PC-3 (cell line): ENCODE data around the gene GSTM4. TPM values are rescaled to one million over a fixed set of nuclear protein-coding genes. Genes with fewer than 3 reads are reported as not detected.

Source experiments
- total RNA-seq: library from RNA; depleted of rRNA; stranded (reverse); fragments of >200 nt; gene quantifications from 2 replicates; pipeline ENCODE4 v1.2.3, GENCODE V29; 2014; rRNA removed

Gene GSTM4
- total RNA-seq, 1 experiment from 2014 or later, result 25.9 TPM

Other genes with a start within 250 kb of the GSTM4 start
- gene PSMA5, start 229.7 kb upstream of the GSTM4 start, total RNA-seq, result 84.1 and 86.9 TPM in 2 replicates
- not detected in 2 replicates for gene SYPL2, start 189.6 kb upstream of the GSTM4 start, total RNA-seq
- 9.2 and 9.4 TPM in 2 replicates for gene ATXN7L2, start 172.2 kb upstream of the GSTM4 start, total RNA-seq
- 2.7 and 4.2 TPM in 2 replicates for gene CYB561D1, start 162.0 kb upstream of the GSTM4 start, total RNA-seq
- 2.7 and 2.8 TPM in 2 replicates for gene AMIGO1, start 146.4 kb upstream of the GSTM4 start, total RNA-seq
- gene GPR61, start 116.2 kb upstream of the GSTM4 start, total RNA-seq, result 0.07 and 1.3 TPM in 2 replicates
- 6.7 and 6.8 TPM in 2 replicates for gene GNAI3, start 107.5 kb upstream of the GSTM4 start, total RNA-seq
- gene GNAT2, start 36.5 kb upstream of the GSTM4 start, total RNA-seq, result 0.29 and 0.69 TPM in 2 replicates
- 75.3 and 128 TPM in 2 replicates for gene AMPD2, start 36.3 kb upstream of the GSTM4 start, total RNA-seq
- gene GSTM2, start 12.0 kb downstream of the GSTM4 start, total RNA-seq, result 29.0 and 38.6 TPM in 2 replicates
- not detected in 2 replicates for gene GSTM1, start 31.7 kb downstream of the GSTM4 start, total RNA-seq
- gene GSTM5, start 56.2 kb downstream of the GSTM4 start, total RNA-seq, result not detected in 2 replicates
- gene GSTM3, start 84.9 kb downstream of the GSTM4 start, total RNA-seq, result 76.6 and 80.9 TPM in 2 replicates
- gene EPS8L3, start 107.8 kb downstream of the GSTM4 start, total RNA-seq, result not detected in 2 replicates